Erythroblast (primary cell): ENCODE measurements around the gene SARS1.

Source experiments
- GATA1 ChIP-seq: IDR thresholded peaks from 2 replicates; pipeline ENCODE4 v1.6.1; 2011; ENCODE audit warnings: low read depth, mild to moderate bottlenecking, control low read depth, low read length, moderate library complexity
- POLR2A ChIP-seq: IDR thresholded peaks from 2 replicates; pipeline ENCODE4 v1.6.1; 2011; ENCODE audit warnings: mild to moderate bottlenecking, low read length

DNA sequence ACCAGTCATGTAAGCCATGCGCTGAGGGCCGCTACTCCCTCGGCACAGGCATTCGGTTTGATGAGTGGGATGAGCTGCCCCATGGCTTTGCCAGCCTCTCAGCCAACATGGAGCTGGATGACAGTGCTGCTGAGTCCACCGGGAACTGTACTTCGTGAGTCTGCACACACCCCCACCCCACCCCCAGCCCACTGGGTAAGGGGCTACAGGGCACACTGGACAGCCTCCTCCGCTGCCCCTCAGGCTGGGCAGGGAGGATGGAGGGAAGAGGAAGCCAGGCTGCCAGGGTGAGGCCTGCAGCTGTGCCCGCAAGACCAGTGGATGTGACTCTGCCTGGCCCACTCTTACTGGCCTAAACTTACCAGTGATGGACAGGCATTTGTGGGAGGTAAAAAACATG is 49.2 kb upstream of the SARS1 start:
- no peak for TF ChIP-seq POLR2A
- TF ChIP-seq GATA1, result no peak
